ENCODE results near the gene PODN.

DNA sequence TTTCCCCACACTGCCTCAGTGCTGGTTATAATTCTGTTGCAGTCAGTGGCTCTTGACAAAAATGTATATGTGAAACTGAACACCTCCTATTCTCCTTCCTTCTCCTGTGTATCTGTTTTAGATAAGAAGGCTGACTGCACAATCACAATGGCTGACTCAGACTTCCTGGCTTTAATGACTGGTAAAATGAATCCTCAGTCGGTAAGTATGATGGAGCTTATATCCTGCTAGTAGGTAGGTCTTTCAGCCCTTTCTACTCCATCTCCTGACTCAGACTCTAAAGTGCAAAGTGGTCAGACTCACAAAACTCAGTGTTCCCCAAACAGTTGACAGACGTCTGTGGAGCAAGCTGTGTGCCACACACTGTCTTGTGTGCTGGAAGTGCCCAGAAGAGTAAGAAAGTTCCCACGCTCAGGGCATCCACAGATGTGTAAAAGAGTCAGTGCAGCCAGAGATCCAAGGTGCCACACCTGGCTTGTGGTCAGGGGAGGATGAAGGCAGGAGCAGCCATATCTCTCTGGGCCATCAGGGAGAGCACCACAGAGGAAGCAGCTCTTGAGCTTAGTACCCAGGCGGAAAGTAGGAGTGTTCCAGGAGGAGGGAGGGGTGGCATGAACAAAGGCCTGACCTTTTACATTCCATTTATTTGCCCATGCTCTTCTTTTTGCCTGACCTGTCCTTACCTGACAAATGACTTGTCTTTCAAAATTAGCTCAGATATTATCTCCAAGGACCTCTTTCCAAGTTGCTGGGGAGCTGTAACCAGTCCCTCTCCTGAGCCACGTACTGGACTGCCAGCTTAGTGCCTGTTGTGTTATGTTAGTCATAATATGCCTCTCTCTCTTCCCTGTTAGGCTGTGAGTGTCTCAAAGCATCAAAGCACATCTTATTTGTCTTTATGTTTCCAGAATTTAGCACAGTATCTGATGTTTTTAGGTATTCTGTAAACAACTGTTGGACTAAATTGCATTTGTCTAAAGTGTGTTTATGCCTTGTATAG lies 14.0 kb upstream of the PODN start:
- TF ChIP-seq, protein P1, sequence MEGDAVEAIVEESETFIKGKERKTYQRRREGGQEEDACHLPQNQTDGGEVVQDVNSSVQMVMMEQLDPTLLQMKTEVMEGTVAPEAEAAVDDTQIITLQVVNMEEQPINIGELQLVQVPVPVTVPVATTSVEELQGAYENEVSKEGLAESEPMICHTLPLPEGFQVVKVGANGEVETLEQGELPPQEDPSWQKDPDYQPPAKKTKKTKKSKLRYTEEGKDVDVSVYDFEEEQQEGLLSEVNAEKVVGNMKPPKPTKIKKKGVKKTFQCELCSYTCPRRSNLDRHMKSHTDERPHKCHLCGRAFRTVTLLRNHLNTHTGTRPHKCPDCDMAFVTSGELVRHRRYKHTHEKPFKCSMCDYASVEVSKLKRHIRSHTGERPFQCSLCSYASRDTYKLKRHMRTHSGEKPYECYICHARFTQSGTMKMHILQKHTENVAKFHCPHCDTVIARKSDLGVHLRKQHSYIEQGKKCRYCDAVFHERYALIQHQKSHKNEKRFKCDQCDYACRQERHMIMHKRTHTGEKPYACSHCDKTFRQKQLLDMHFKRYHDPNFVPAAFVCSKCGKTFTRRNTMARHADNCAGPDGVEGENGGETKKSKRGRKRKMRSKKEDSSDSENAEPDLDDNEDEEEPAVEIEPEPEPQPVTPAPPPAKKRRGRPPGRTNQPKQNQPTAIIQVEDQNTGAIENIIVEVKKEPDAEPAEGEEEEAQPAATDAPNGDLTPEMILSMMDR (IDR thresholded peaks at IDR 0.05) = no peak
- no peak for TF ChIP-seq REST (IDR thresholded peaks at IDR 0.05; ENCODE audit: insufficient read depth in 1 of 2, low read depth in 2 of 2, low read length in 1 of 2)
- no peak for TF ChIP-seq POLR2AphosphoS5 (IDR thresholded peaks at IDR 0.05; ENCODE audit: low read depth, low read length)
- no peak for TF ChIP-seq SIN3A (IDR thresholded peaks at IDR 0.05; ENCODE audit: borderline replicate concordance, insufficient read depth, low read depth, low read length)
- TF ChIP-seq TCF7L2 (IDR thresholded peaks at IDR 0.05; ENCODE audit: low read depth, low read length) = no peak

Measured in Panc1 (cell line).